GM18517 (cell line): Measurements from ENCODE around the gene TRHDE.

Experiments used
- ATAC-seq: cut with Tn5 transposase; IDR thresholded peaks from one replicate; pipeline ENCODE4 v1.9.1; 2021; ENCODE audit warnings: mild to moderate bottlenecking, moderate library complexity; ENCODE audit not compliant: unreplicated experiment

TRHDE gene

GRCh38 chr12:72307229-72307628, 35.1 kb downstream of the TRHDE start:
- ATAC-seq, result no peak

- no peak for ATAC-seq
These were observed 39.8 kb downstream of the TRHDE start for GRCh38 chr12:72311946-72312345.

GRCh38 chr12:72313806-72314205, 41.6 kb downstream of the TRHDE start:
- ATAC-seq, result no peak

GRCh38 chr12:72315858-72316257, 43.7 kb downstream of the TRHDE start:
- ATAC-seq, result no peak

- no peak for ATAC-seq
These were observed 46.2 kb downstream of the TRHDE start for GRCh38 chr12:72318341-72318740.

GRCh38 chr12:72323881-72324280, 51.7 kb downstream of the TRHDE start:
- ATAC-seq, result no peak

- ATAC-seq, result no peak
These were observed 58.1 kb downstream of the TRHDE start for GRCh38 chr12:72330301-72330700.

- no peak for ATAC-seq
These were observed 58.6 kb downstream of the TRHDE start for GRCh38 chr12:72330784-72331183.

- ATAC-seq, result no peak
These were observed 65.2 kb downstream of the TRHDE start for GRCh38 chr12:72337382-72337781.

- no peak for ATAC-seq
These were observed 65.8 kb downstream of the TRHDE start for GRCh38 chr12:72337946-72338345.

GRCh38 chr12:72338437-72338836, 66.3 kb downstream of the TRHDE start:
- no peak for ATAC-seq

- peak; percentile 90 for ATAC-seq
These were observed 74.3 kb downstream of the TRHDE start for GRCh38 chr12:72346363-72346944.

GRCh38 chr12:72349491-72349890, 77.3 kb downstream of the TRHDE start:
- ATAC-seq, result no peak

GRCh38 chr12:72359416-72359815, 87.2 kb downstream of the TRHDE start:
- no peak for ATAC-seq

GRCh38 chr12:72365151-72365550, 93.0 kb downstream of the TRHDE start:
- no peak for ATAC-seq

- no peak for ATAC-seq
These were observed 94.1 kb downstream of the TRHDE start for GRCh38 chr12:72366255-72366654.

- no peak for ATAC-seq
These were observed 96.1 kb downstream of the TRHDE start for GRCh38 chr12:72368298-72368697.

- no peak for ATAC-seq
These were observed 96.7 kb downstream of the TRHDE start for GRCh38 chr12:72368719-72369422.

GRCh38 chr12:72369423-72369959, 97.3 kb downstream of the TRHDE start:
- ATAC-seq, result no peak

- ATAC-seq, result no peak
These were observed 108.3 kb downstream of the TRHDE start for GRCh38 chr12:72380441-72380840.

GRCh38 chr12:72388322-72388721, 116.2 kb downstream of the TRHDE start:
- ATAC-seq, result no peak

- no peak for ATAC-seq
These were observed 118.0 kb downstream of the TRHDE start for GRCh38 chr12:72390146-72390545.

GRCh38 chr12:72406111-72406510, 133.9 kb downstream of the TRHDE start:
- no peak for ATAC-seq
